ENCODE results near the gene MEIOB. TPM values are rescaled to one million over a fixed set of nuclear protein-coding genes. Genes with fewer than 3 reads are reported as not detected.

The MEIOB gene
- total RNA-seq, 1 experiment from 2014 or later: not detected

DNA sequence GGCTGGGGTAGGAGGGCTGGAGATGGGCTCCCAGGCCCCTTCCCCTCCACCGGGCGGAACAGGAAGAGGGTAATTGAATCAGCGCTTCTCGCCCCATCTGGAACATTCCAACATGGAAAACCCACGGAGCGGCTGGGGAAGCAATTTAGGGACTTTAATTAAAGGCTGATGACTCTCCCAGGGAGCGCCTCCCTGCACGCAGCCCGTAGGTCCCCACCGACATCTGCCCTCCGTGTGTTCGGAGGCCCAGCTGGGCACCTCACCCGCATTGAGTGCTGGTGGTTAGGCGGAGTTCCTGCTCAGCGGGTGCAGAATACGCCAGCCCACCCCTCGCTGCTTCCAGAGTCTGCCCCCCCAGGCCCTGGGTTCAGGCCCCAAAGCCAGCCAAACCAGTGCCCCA, 36.2 kb upstream of the MEIOB start:
- Mint-ChIP-seq H3K4me1 (ENCODE audit: low read depth, unreplicated experiment) (peaks cover 31% of the 10 kb centered on the region), H3K4me3 (ENCODE audit: low read depth, unreplicated experiment) (no peak overlapping the region), H3K9me3 (ENCODE audit: low read depth, unreplicated experiment) (no peaks in the 10 kb centered on the region), H3K36me3 (ENCODE audit: insufficient read depth, unreplicated experiment) (no peaks in the 10 kb centered on the region), H3K27ac (ENCODE audit: unreplicated experiment) (no peak overlapping the region), H3K27me3 (ENCODE audit: unreplicated experiment) (peaks cover 61% of the 10 kb centered on the region)
- intact Hi-C loops (cut with micrococcal nuclease; ENCODE audit: unreplicated experiment): no loop called here
- CTCF ChIA-PET: interaction anchor here (1.1 kb wide), 1 partner anchor 42 kb away, joined by 3 read pairs; no protein-coding TSS in a partner anchor
- TF ChIP-seq, protein P1, sequence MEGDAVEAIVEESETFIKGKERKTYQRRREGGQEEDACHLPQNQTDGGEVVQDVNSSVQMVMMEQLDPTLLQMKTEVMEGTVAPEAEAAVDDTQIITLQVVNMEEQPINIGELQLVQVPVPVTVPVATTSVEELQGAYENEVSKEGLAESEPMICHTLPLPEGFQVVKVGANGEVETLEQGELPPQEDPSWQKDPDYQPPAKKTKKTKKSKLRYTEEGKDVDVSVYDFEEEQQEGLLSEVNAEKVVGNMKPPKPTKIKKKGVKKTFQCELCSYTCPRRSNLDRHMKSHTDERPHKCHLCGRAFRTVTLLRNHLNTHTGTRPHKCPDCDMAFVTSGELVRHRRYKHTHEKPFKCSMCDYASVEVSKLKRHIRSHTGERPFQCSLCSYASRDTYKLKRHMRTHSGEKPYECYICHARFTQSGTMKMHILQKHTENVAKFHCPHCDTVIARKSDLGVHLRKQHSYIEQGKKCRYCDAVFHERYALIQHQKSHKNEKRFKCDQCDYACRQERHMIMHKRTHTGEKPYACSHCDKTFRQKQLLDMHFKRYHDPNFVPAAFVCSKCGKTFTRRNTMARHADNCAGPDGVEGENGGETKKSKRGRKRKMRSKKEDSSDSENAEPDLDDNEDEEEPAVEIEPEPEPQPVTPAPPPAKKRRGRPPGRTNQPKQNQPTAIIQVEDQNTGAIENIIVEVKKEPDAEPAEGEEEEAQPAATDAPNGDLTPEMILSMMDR (IDR thresholded peaks at IDR 0.05; ENCODE audit: unreplicated experiment): no peak
- DNase-seq: no peak
- no TSS peak for BruUV-seq (replicated peaks)

DNA sequence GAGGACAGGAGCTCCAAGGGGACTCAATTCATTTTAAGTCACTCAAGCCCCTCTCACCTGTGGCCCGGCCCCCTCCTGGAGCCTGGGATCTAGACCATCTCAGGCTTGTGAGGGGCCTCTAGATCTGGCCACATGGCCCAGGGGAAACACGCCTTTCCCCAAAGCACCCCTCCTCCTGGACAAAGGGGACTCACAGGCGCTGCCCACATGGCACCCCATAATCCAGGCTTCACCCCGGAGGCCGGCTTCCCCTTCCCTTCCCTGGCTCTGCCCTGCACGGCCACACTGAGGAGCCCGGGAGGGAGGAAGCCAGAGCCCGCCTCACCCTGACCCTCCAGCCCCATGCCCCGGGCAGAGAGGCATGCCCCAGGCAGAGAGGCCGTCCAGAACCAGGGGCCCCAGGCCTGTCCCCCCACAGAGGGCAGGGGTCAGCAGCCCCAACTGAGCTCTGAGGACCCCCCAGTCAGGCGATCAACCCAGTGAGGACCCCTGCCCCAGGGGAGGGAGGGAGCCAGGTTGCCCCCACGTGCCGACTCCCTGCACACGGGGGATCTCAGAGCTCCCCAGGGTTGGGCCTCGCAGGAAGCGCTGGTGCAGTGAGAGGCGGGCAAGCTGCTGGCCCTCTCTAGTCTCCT, 35.4 kb upstream of the MEIOB start:
- intact Hi-C loops (cut with micrococcal nuclease; ENCODE audit: unreplicated experiment): no loop called here
- CTCF ChIA-PET: interaction anchor here (0.6 to 1.5 kb wide), 2 partner anchors 16 to 44 kb away, joined by 6 read pairs; no protein-coding TSS in a partner anchor
- peaks cover 5% of the 10 kb centered on the region for H3K36me3 Mint-ChIP-seq (ENCODE audit: insufficient read depth, unreplicated experiment)
- no peak overlapping the region for H3K4me3 Mint-ChIP-seq (ENCODE audit: low read depth, unreplicated experiment)
- H3K27me3 Mint-ChIP-seq (ENCODE audit: unreplicated experiment): peaks cover 70% of the 10 kb centered on the region
- H3K4me1 Mint-ChIP-seq (ENCODE audit: low read depth, unreplicated experiment): peaks cover 22% of the 10 kb centered on the region
- TF ChIP-seq, protein P1 (IDR thresholded peaks at IDR 0.05; ENCODE audit: unreplicated experiment): no peak
- H3K9me3 Mint-ChIP-seq (ENCODE audit: low read depth, unreplicated experiment): no peaks in the 10 kb centered on the region
- H3K27ac Mint-ChIP-seq (ENCODE audit: unreplicated experiment): no peak overlapping the region
- BruUV-seq (replicated peaks): no TSS peak
- no peak for DNase-seq

DNA sequence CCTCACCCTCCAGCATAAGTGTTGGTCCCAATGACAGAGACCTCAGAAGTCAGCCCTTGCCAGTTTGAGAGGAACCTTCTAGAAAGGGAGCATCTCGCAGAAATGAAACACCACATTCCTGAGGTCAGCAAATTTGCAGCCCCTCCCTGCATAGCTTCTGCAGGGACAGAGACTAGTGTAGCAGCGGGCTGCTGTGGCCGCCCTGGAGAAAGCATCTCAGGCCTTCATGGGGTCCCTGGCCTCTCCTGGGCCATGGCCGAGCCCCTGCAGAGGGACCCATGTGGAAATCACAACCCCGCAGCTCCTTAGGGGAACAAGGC, 34.8 kb upstream of the MEIOB start:
- H3K4me3 Mint-ChIP-seq (ENCODE audit: low read depth, unreplicated experiment): no peak overlapping the region
- DNase-seq: no peak
- peaks cover 71% of the 10 kb centered on the region for H3K27me3 Mint-ChIP-seq (ENCODE audit: unreplicated experiment)
- H3K36me3 Mint-ChIP-seq (ENCODE audit: insufficient read depth, unreplicated experiment): peaks cover 5% of the 10 kb centered on the region
- H3K27ac Mint-ChIP-seq (ENCODE audit: unreplicated experiment): no peak overlapping the region
- H3K9me3 Mint-ChIP-seq (ENCODE audit: low read depth, unreplicated experiment): no peaks in the 10 kb centered on the region
- TF ChIP-seq, protein P1 (IDR thresholded peaks at IDR 0.05; ENCODE audit: unreplicated experiment): no peak
- H3K4me1 Mint-ChIP-seq (ENCODE audit: low read depth, unreplicated experiment): peaks cover 21% of the 10 kb centered on the region
- no TSS peak for BruUV-seq (replicated peaks)
- intact Hi-C loops (cut with micrococcal nuclease; ENCODE audit: unreplicated experiment): no loop called here
- CTCF ChIA-PET: interaction anchor here (1.4 to 1.5 kb wide), 2 partner anchors 14 to 17 kb away, joined by 4 to 6 read pairs; no protein-coding TSS in a partner anchor

DNA sequence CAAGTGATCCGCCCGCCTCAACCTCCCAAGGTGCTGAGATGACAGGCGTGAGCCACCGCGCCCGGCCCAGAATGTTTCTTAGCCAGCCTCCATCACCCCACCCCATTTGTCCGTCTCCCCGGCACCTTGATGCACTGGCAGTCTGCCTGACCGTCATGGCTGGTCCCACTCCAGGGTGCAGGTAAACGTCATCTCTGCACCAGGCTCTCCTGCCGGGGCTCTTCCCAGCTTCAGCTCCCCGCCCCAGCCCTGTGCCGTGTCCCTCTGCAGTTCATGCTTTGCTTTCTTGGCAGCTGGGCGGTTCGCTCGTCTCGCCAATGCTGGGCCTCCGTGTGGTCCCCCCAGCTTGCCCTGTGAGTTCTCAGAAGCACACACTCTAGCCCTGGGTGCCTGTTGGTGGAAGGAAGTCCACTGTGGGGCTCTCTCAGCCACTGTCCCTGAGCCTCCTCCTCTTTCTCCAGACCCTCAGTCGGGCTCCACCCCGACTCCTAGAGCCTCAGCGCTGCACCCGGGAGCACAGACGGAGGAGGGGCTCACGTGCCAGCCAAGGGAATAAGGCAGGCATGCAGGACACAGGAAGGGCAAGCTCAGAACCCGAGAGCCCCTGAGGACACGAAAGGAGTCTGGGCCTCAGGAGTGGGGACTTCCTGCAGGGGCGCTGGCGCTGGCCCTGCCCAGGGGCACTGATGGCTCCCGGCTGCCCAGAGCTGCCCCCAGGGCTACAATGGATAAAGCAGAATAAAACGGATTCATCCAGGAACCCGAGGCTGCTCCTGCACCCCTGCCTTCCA, 34.3 kb upstream of the MEIOB start:
- TF ChIP-seq, protein P1 (IDR thresholded peaks at IDR 0.05; ENCODE audit: unreplicated experiment): no peak
- H3K36me3 Mint-ChIP-seq (ENCODE audit: insufficient read depth, unreplicated experiment): peaks cover 5% of the 10 kb centered on the region
- H3K4me1 Mint-ChIP-seq (ENCODE audit: low read depth, unreplicated experiment): peaks cover 21% of the 10 kb centered on the region
- intact Hi-C loops (cut with micrococcal nuclease; ENCODE audit: unreplicated experiment): no loop called here
- no peak overlapping the region for H3K4me3 Mint-ChIP-seq (ENCODE audit: low read depth, unreplicated experiment)
- H3K9me3 Mint-ChIP-seq (ENCODE audit: low read depth, unreplicated experiment): no peaks in the 10 kb centered on the region
- H3K27ac Mint-ChIP-seq (ENCODE audit: unreplicated experiment): no peak overlapping the region
- H3K27me3 Mint-ChIP-seq (ENCODE audit: unreplicated experiment): peaks cover 71% of the 10 kb centered on the region
- no peak for DNase-seq
- CTCF ChIA-PET: interaction anchor here (1.4 to 1.5 kb wide), 2 partner anchors 13 to 17 kb away, joined by 4 to 6 read pairs; no protein-coding TSS in a partner anchor
- no TSS peak for BruUV-seq (replicated peaks)

All from Calu3 (cell line).